HG02610 (cell line): ENCODE measurements around the gene NCKAP5.

Source experiments
- ATAC-seq: cut with Tn5 transposase; IDR thresholded peaks from one replicate; pipeline ENCODE4 v1.9.1; 2021; ENCODE audit warnings: mild to moderate bottlenecking, moderate library complexity; ENCODE audit not compliant: unreplicated experiment

Gene NCKAP5

DNA sequence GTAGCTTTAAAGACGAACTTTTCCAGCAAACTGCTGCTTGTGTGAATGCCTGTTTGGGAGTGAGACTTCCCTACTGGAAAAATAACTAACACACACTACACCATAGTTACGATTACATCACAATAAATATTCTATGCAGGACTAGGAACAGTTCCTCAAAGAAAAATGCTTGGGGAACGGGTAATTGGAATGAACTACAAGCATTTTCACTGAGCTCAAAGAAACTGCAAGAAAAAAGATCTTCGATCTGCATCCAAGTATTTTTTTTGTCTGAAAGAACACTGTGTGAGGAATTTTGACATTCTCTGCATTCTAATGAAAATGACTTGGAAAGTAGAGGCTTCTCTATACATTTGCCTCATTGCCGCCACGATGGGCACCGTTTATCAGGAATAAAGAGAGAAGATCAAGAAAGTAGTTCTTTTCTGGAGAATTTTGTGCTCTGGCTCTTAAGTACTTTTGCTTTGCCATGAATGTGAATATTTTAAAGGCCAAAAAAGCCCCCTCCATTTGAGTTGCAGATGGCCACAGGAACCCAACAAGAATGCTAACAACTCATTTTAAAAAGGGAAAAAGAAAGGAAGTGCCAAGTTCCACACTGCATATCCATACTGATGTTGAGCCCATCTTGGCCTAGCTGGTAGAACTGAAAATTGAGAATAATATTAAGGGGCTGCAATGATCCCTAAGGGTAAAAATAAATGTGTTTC lies 911.8 kb downstream of the NCKAP5 start:
- no peak for ATAC-seq

DNA sequence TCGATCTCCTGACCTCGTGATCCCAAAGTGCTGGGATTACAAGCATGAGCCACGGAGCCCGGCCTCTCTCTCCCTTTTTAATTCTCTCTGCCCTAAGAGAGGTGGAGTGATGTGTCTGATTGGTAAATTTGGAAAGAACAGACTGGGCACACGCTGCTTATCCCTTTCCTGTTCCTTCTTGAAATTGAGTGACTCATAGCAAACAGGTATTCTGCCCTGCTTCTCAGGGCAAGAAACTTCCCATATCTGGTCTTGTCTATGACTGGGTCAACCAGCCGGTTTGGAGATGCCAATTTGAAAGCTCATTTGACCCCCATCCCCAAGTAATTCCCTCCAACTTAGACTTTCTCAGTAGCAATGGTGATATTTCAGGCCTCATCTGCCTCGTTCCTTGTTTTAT lies 913.3 kb downstream of the NCKAP5 start:
- no peak for ATAC-seq

DNA sequence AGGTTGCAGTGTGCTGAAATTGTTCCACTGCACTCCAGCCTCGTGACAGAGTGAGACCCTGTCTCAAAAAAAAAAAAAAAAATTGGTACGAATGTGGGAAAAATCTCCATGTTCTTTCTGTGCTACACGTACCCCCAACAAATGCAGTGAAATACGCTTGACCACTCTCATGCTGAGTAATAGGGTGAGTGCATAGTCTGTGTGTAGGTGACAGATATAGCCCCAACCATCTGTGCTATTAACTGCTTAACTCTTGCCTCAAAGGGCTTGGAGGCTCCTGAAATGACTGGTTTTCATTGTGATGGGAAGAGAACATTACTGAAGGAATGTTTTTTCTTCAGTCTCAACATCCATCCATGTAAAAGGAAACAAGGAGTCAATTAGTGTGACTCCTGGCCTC lies 913.9 kb downstream of the NCKAP5 start:
- no peak for ATAC-seq

DNA sequence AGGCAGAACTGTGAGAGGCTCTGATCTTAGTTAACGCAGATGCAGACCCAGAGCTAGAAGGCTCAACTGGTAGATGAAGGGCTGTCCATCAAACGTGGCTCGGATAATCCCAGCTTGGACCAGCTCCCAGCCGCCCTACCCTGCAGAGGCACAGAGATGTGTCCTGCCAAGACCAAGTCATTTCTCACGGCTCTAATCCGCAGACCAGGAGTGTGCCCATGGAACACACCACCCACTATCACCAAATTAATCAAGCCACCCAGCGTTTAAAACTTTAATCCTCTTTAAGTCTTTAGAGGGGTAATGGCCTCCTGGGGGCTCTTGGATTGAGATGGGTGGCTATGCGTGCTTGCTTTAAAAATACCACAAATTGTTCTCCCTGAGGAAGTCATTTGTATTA lies 915.8 kb downstream of the NCKAP5 start:
- ATAC-seq: no peak

DNA sequence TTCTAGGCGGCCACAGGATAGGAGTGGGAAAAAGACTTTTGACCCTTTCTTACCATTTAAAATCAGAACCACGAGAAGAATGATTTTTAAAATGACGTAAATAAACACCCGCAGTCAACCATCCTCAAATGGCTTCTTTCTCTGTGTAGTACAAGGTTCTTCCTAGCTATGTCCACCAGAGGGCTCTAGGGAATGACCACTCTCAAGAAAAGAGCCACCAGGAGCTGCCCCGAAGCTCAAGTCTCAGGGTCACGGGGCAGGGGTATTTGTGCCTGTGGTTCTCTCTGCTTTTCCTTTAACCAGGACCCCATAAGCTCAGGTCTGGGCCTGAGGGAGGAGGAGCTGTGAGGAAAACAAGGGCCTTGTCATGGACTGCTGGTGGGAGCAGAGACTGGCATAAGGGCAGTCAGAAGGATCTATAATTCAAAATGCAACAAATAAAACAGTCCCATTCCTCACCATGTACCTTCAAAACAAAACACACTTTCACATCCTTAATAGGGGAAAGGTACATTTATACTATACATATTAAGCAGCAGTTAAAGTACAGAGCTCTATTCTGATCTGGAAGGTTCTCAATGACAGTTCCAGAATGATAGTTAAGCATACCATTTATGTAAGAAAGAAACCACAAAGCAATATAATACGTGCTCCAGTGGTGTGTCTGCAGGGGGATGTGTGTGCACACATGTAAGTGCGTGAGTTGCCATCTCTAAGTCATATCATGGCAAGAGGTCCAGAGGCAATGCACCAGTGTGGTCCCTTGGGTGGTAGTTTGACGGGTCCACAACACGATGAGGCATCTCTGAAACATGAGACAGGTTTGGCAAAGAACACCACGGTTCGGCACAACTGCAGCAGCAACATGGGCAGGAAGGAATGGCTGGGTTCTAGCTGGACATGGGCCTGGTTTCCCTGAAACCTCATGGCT lies 916.9 kb downstream of the NCKAP5 start:
- ATAC-seq: no peak

DNA sequence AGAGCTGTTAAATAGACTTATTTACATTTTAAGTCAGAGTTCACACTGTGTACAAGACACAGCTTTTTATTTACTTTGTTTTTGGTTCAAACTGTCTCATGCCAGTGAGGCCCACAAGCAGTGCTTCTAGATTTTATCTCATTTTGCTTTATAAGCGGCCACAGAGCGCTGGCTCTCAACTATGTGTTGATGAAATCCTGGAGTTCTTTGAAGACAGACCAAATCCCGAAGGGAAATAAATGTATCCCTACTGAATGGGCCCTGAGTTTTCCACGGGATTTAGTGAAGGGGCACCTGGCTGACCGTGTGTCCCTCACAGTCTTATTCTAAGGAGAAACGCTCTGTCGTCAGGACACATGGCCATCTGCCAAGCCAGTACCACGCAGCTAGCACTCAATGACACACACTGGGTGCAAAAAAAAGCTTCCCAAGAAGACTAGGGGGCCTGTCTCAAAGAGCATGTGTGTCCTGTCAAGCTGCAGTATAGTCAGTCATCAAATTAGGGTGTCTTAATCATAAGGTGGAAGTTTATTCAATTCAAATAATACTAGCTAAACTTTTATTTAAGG lies 921.6 kb downstream of the NCKAP5 start:
- no peak for ATAC-seq

DNA sequence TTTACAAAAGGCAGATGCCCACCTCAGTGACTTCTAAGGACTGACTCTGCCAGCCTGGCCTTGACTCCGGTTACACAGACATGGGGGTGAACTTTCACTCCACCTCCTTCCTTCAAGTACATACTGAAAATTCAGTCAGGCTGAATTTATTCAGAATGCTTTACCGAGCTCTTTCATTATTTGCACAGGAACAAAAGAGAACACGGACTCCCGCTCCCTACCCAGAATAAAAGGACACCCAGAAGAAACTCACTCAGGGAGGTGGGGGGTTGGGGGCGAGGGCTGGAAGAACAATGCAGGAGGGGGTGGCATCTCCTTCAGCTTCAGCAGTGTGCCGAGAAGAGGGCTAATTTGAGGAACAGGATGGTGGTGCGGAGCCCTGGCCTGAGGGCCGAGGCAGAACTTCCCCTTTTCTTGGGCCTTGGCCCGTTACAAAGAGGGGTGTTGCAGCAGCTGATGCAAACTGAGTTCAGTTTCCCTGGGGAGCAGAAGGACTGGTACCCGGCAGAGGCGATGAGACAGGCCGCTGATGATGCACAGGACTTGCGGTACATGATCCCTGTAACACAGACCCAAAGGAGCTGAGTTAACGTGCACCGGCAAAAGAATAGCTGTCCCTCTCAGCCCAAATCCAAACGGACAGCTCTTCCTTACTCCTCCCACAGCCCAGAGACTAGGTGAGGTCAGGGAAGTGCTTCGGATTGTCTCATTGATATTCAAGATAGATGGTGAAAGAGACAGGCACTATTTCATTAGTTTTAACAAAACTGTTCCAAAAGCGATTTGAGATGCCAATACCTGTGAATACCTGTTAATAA lies 922.3 kb downstream of the NCKAP5 start:
- no peak for ATAC-seq

DNA sequence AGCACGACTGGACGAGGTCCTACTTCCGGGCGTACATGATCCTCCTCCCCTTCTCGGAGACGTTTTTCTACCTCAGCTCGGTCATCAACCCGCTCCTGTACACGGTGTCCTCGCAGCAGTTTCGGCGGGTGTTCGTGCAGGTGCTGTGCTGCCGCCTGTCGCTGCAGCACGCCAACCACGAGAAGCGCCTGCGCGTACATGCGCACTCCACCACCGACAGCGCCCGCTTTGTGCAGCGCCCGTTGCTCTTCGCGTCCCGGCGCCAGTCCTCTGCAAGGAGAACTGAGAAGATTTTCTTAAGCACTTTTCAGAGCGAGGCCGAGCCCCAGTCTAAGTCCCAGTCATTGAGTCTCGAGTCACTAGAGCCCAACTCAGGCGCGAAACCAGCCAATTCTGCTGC lies 923.1 kb downstream of the NCKAP5 start:
- ATAC-seq: no peak

DNA sequence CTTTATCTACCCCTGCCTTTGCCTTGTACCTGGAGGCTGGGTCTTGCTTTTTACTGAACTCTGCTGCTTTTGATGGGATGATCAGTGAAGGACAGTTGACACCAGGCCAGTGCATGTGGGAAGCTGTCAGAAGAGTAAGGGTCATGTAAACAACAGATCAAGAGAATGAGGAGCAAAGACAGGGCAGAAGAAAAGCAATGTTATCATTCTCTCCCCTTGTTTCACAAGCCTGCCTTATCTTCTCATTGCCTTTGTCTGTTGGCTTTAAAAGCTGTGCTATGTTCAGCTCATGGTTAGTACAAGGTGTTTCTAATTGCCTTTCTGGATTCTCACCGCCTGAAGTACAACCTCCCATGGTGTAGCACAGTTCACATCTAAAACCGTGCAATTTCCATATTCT lies 925.8 kb downstream of the NCKAP5 start:
- ATAC-seq: no peak

DNA sequence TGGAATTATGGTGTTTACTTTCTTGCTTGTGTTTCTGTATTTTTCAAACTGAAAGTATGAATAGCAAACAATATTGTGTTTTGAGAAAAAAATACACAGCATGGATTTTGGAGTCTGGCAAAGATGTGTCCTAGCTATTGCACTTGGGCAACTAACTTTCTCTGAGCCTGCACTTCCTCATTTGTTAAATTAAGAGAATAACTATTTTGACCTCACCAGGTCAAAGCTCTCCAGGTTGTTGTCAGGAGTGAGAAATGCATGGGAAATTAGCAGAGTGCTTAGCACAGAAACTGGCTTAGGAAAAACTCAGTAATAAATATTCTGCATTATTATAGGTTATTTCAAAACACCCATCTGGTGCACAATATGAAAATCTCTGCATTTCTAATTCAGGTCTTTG lies 926.4 kb downstream of the NCKAP5 start:
- no peak for ATAC-seq

DNA sequence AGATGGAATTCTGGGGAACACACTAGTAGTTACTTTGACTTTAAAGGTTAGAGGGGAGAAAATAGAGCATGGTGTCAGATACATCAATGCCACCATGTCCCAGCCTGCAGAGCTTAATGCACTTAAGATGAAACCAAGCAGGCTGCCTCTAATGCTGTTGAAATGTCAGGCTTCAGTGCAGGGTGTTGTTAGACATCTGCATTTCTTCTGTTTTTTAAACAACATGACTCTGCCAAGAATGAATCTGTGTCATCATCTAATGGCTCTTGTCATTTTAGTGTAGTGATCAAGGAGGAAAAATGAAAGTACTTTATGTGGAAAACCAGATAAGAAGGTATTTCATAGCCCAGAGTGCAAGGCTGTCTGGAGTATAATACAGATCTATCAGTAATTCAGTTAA lies 928.1 kb downstream of the NCKAP5 start:
- no peak for ATAC-seq

DNA sequence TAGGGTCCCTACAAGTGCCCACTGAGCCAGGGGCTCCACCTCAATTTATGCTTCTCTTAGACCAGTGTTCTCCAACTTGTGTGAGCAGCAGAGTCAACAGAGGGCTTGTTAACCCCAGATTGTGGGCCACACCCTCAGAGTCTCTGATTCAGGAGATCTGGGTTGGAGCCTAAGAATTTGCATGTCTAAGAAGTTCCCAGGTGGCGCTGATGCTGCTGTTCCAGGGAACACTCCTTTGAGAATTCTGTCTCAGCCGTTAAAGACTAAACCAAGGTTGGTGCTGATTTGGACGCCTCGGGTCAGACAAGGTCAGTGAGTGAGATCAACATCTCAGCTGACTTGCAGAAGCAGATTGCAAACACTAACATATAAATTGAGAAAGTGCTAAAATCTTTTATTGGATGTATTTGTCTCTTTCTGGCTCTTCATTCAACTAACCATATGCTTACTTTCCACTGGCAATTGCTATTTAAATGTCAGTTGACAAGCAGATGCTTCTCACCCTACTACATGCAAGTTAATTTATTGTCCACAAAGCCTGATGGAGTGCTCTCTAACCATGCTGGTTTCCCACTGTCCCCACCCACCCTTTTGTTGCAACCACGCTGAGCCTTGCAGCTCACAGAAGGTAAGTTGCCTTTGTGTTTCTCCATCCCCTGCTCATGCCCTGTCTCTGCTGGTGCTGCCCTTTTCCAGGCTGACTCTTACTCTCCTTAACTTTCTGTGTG lies 929.8 kb downstream of the NCKAP5 start:
- no peak for ATAC-seq

DNA sequence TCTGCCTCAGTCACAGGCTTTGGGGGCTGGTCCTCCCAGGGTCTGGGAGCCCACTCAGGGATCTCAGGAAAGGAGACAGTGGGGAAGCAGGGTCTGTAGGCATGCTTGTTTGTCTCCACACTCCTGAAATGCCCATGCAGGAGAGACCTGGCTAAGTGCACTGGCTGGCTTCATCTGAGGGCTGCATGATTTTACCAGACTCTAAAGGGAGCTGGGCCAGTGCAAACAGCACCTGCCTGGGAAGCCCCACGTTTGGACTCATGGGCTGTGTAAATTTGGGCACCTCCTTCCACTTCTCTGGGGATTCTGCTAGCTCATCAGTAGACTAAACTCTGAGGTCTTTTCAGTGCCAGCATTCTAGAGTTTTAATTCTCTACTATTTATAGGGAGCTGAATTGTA lies 931.9 kb downstream of the NCKAP5 start:
- no peak for ATAC-seq

DNA sequence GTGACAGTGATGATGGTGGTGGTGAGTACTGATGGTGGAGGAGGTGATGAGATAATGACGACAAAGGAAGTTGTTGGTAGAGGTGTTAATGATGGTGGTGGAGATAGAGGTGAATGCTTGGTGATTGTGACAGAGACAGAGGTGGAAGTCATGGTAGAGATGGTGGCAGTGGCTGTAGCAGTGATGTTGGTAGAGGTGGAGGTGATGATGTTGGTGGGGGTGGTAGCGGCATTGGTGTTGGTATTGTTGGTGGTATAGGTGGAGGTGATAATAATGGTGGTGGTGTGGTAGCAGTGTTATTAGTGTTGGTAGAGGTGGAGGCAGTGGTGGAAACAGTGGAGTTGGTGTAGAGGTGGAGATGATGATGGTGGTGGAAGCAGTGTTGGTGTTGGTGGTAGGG lies 934.6 kb downstream of the NCKAP5 start:
- ATAC-seq: no peak

DNA sequence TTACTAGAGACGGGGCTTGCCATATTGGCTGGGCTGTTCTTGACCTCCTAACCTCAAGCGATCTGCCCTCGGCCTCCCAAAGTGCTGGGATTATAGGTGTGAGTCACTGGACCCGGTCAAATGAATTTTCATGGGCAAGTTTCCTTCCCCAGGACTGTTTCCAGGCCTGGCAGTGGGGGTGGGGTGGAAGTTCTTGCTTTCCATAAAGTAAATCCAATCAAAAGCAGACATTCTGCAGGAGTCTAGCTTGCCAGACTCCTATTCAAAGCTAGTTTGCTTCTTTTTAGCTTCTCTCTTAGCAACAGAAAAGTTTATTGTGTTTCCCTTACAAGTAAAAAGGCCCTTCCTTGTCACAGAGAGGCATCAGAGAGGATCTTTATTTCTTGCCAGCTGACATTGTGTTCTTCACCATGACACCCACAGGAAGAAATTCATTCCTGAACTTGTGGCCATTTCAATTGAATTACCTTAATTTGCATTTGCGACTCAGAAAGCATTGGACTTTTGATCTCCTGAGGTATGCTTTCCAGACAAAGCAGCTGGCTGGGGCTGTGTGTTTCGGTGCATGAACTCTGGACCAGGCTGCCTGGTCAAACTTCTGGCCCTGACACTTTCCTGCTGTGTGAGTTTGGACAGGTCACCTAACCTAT lies 936.1 kb downstream of the NCKAP5 start:
- ATAC-seq: no peak

DNA sequence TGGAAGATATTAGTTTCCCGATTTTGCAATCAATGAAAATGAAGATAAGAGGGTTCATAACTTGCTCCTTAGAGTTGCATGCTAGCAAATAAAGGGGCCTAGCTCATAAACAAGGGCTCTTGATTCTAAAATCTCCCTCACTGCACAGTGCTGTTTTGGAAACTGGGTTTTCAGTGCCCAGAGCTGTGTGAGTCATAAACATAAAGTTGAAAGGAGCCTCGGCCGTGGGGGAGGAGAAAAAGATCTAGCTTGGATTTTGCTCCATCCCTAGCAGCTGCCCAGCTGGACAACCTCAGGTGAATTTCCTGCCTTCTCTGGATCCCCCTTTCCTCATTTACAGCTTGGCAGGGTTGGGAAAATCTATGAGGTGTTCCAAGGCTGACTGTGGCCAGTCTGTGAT lies 940.7 kb downstream of the NCKAP5 start:
- ATAC-seq: no peak

DNA sequence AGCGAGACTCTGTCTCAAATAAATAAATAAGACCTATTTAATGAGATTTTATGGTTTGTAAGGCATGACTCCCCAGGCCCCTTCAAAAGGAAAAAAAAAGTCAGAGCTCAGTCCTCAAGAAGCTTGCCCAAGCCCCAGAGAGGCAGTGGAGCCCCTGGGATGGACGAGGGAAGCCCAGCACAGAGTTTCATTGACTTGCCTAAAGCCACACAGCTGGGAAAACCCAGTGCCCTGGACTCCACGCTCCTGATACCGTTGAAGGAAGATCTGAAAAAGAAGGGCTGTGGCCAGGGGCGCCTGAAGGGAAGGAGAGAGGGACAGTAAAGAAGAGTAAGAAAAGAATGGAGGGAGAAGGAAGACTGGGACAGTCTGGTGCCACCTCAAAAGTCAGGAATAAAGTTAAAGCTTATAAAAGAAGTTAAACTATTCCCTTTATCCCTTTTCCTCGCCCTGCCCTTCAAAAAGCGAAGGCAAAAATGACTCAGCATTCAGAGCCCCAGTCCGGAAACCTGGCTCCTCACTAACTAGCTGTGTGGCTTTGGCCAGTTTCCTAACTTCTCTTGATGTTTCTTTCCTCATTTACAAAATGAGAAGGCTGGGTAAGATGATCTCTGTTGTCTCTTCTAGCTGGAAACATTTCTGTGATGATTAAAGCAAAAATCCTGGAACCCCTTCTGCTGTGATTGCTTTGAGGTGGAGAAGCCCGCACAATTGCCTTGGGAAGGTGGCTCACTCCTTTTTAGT lies 945.0 kb downstream of the NCKAP5 start:
- no peak for ATAC-seq
